Fibroblast of villous mesenchyme (primary cell): ENCODE measurements around the gene ETV3. TPM values are rescaled to one million over a fixed set of nuclear protein-coding genes. Genes with fewer than 3 reads are reported as not detected.

ENCODE experiments used
- DNase-seq: peaks from one replicate; pipeline ENCODE4 v3.0.0-alpha.2; 2010; ENCODE audit warnings: low read depth
- H3K4me3 ChIP-seq: 2 replicates; pipeline ENCODE4 v1.5.1; 2011; ENCODE audit warnings: low read depth, mild to moderate bottlenecking, low read length
- CTCF ChIP-seq: IDR thresholded peaks from 2 replicates; pipeline ENCODE4 v1.5.1; 2012; ENCODE audit warnings: low read depth, mild to moderate bottlenecking, low read length; ENCODE audit not compliant: insufficient read depth
- total RNA-seq: library from RNA; depleted of rRNA; stranded (reverse); fragments of >200 nt; gene quantifications from 2 replicates; pipeline ENCODE4 v1.2.3, GENCODE V29; 2012

ETV3 gene
- total RNA-seq, 1 donor = 13.0 TPM

GRCh38 chr1:157135070-157135469 lies 3.1 kb downstream of the ETV3 start:
- DNase-seq = no peak
- TF ChIP-seq CTCF = no peak
- no peak overlapping the region for H3K4me3 ChIP-seq

GRCh38 chr1:157134442-157134841 lies 3.8 kb downstream of the ETV3 start:
- no peak for TF ChIP-seq CTCF
- DNase-seq = no peak
- H3K4me3 ChIP-seq = no peak overlapping the region

- TF ChIP-seq CTCF = no peak
- no peak for DNase-seq
- no peak overlapping the region for H3K4me3 ChIP-seq
Measured at GRCh38 chr1:157133426-157133825, 4.8 kb downstream of the ETV3 start.

GRCh38 chr1:157132616-157133167 lies 5.5 kb downstream of the ETV3 start:
- no peak for TF ChIP-seq CTCF
- no peak overlapping the region for H3K4me3 ChIP-seq
- no peak for DNase-seq

GRCh38 chr1:157132111-157132510 lies 6.1 kb downstream of the ETV3 start:
- no peak overlapping the region for H3K4me3 ChIP-seq
- no peak for DNase-seq
- TF ChIP-seq CTCF = no peak

- no peak overlapping the region for H3K4me3 ChIP-seq
- TF ChIP-seq CTCF = no peak
- no peak for DNase-seq
Measured at GRCh38 chr1:157131281-157131680, 6.9 kb downstream of the ETV3 start.

GRCh38 chr1:157124855-157125254 lies 13.3 kb downstream of the ETV3 start:
- H3K4me3 ChIP-seq = no peak overlapping the region
- no peak for DNase-seq
- no peak for TF ChIP-seq CTCF
